GM12892 (cell line): Measurements from ENCODE around the gene TCEAL6.

Experiments
- POLR2A ChIP-seq: IDR thresholded peaks from 2 replicates; pipeline ENCODE4 v1.6.1; 2011; ENCODE audit warnings: low read depth, low read length, control low read depth
- POLR2AphosphoS5 ChIP-seq: IDR thresholded peaks from 2 replicates; pipeline ENCODE4 v1.6.1; 2011; ENCODE audit warnings: low read depth, low read length, control low read depth
- TAF1 ChIP-seq: IDR thresholded peaks from 2 replicates; pipeline ENCODE4 v1.6.1; 2011; ENCODE audit warnings: low read depth, mild to moderate bottlenecking, control low read depth, low read length, borderline replicate concordance

DNA sequence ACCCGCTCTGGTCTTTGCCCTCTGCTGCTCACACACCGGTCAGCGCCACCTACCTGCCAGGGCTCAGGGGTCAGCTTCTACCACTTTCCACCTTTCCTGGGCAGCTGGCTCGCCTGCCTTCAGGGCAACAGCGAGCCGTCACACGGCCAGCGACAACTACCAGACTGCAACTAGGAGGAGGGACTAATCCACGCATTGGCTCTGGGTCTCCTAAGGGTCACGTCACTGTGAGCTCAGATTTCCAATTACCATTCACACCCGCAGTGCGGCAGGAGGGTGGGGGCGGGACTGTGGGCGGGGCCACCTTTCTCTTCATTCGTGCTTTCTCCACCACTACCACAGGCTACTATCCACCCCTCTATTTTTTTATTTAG is 13.5 kb upstream of the TCEAL6 start, which contains the start of gene BEX5:
- TF ChIP-seq POLR2A (no peak), POLR2AphosphoS5 (no peak), TAF1 (no peak)
